Upper lobe of left lung (tissue), 6 donors: Measurements from ENCODE around the gene USP13. TPM values are rescaled to one million over a fixed set of nuclear protein-coding genes. Genes with fewer than 3 reads are reported as not detected.

Experiments
- ATAC-seq, 2 donors: fragments of 200-7000 bp; cut with Tn5 transposase; one replicate each; pipeline ENCODE4 v1.9.1; 2022; ENCODE audit warnings: mild to moderate bottlenecking in 2 of 2, moderate library complexity in 2 of 2; ENCODE audit not compliant: low FRiP score in 2 of 2
- DNase-seq, 2 donors: peaks; one replicate each; pipeline ENCODE4 v3.0.0-alpha.2; 2019 to 2020
- H3K27ac ChIP-seq, 4 donors: fragments of 200-600 bp; sonication (generic); one replicate each; pipeline ENCODE4 v1.5.1; 2016 to 2019
- H3K27me3 ChIP-seq, 4 donors: fragments of 200-600 bp; sonication (generic); one replicate each; pipeline ENCODE4 v1.5.1; 2017 to 2019
- H3K36me3 ChIP-seq, 4 donors: fragments of 200-600 bp; sonication (generic); one replicate each; pipeline ENCODE4 v1.5.1; 2016 to 2019
- H3K4me1 ChIP-seq, 4 donors: fragments of 200-600 bp; sonication (generic); one replicate each; pipeline ENCODE4 v1.5.1; 2018 to 2019
- H3K4me3 ChIP-seq, 4 donors: fragments of 200-600 bp; sonication (generic); one replicate each; pipeline ENCODE4 v1.5.1; 2017 to 2019; ENCODE audit warnings: mild to moderate bottlenecking in 2 of 4, moderate library complexity in 1 of 4
- H3K9me3 ChIP-seq, 4 donors: fragments of 200-600 bp; sonication (generic); one replicate each; pipeline ENCODE4 v1.5.1; 2018 to 2019
- EP300 ChIP-seq, 4 donors: sonication (generic); formaldehyde crosslinking; IDR thresholded peaks; one replicate each; pipeline ENCODE4 v1.5.1; 2017; ENCODE audit warnings: antibody characterized with exemption in 4 of 4, control low read depth in 2 of 4
- POLR2A ChIP-seq, 4 donors: fragments of 450-650 bp; IDR thresholded peaks; one replicate each; pipeline ENCODE4 v1.5.1; 2016 to 2017; ENCODE audit warnings: antibody characterized with exemption in 4 of 4, mild to moderate bottlenecking in 2 of 4
- POLR2AphosphoS5 ChIP-seq, 2 donors: sonication (generic); formaldehyde crosslinking; IDR thresholded peaks; one replicate each; pipeline ENCODE4 v1.5.1; 2017; ENCODE audit warnings: antibody characterized with exemption in 2 of 2
- WGBS, 2 donors: methylation state at CpG; one replicate each; pipeline ENCODE4 v1.1.5; 2017 to 2018; 5-methylcytosine and 5-hydroxymethylcytosine counted together
- total RNA-seq, 6 donors: library from RNA; depleted of rRNA in 4 of 6; stranded (reverse); fragments of >200 nt in 4 of 6; gene quantifications; one replicate each; pipeline versions ENCODE4 v1.1.0 to v1.2.1, GENCODE V29; 2016 to 2021
- TF ChIP-seq, protein P1 (sequence below), 6 experiments: fragments of 450-650 bp in 4 of 6; fragments of 200-600 bp in 2 of 6; sonication (generic) in 2 of 6; IDR thresholded peaks; one replicate each; pipeline ENCODE4 v1.5.1; 2016 to 2019; ENCODE audit warnings: antibody characterized with exemption in 6 of 6
- donor health status: DM: no; HTN: no; CAD: no; lungs with moderate emphysema.
- donor health status: DM: no; HTN: yes; CAD: no; lungs with severe emphysema.

USP13 gene
- total RNA-seq, 6 donors from 2014 or later = 14.4 to 34.6 (median 27.8) TPM

DNA sequence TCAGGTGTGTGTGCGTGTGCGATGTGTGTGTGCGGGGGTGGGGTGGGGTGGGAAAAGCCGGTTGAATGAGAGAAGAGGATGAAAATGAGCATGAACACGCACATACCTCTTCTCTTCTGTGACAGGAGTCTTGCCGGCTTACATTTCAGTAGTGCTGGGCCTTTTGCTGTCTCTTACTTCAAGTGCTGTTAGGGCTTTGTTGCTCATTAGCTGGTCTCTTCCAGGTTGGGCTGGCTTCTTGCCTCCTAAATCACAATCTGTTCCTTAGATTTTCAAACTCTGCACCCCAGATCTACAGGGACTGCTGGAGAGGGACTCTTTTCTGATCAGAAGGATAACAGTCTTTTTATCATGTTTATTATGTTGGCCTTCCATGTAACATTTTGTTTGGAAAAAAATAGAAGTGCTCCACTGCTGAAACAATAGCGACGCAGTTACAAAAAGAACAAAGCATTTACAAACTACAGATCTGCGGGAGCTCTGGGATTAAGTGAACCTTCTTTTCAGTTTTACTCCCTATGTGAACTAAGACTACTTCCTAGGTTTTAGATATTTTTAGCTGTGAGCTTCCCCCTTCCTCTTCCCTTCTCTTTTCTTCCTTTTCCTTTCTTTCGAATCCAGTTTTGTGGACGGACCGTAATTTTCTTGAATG lies 48.5 kb downstream of the USP13 start:
- ATAC-seq = no peak
- Histone ChIP-seq H3K27ac (no peak overlapping the region), H3K4me3 (no peak overlapping the region), H3K36me3 (no peaks in the 10 kb centered on the region), H3K4me1 (no peaks in the 10 kb centered on the region), H3K27me3 (no peaks in the 10 kb centered on the region), H3K9me3 (no peaks in the 10 kb centered on the region)
- WGBS, 2 donors = 83 to 87% methylated on average over 12 of the region's 12 CpGs
- TF ChIP-seq POLR2A (IDR thresholded peaks at IDR 0.05) = no peak
- no peak for TF ChIP-seq EP300 (IDR thresholded peaks at IDR 0.05)
- TF ChIP-seq, protein P1, sequence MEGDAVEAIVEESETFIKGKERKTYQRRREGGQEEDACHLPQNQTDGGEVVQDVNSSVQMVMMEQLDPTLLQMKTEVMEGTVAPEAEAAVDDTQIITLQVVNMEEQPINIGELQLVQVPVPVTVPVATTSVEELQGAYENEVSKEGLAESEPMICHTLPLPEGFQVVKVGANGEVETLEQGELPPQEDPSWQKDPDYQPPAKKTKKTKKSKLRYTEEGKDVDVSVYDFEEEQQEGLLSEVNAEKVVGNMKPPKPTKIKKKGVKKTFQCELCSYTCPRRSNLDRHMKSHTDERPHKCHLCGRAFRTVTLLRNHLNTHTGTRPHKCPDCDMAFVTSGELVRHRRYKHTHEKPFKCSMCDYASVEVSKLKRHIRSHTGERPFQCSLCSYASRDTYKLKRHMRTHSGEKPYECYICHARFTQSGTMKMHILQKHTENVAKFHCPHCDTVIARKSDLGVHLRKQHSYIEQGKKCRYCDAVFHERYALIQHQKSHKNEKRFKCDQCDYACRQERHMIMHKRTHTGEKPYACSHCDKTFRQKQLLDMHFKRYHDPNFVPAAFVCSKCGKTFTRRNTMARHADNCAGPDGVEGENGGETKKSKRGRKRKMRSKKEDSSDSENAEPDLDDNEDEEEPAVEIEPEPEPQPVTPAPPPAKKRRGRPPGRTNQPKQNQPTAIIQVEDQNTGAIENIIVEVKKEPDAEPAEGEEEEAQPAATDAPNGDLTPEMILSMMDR (IDR thresholded peaks at IDR 0.05) = no peak
- no peak for TF ChIP-seq POLR2AphosphoS5 (IDR thresholded peaks at IDR 0.05)
- no peak for DNase-seq

DNA sequence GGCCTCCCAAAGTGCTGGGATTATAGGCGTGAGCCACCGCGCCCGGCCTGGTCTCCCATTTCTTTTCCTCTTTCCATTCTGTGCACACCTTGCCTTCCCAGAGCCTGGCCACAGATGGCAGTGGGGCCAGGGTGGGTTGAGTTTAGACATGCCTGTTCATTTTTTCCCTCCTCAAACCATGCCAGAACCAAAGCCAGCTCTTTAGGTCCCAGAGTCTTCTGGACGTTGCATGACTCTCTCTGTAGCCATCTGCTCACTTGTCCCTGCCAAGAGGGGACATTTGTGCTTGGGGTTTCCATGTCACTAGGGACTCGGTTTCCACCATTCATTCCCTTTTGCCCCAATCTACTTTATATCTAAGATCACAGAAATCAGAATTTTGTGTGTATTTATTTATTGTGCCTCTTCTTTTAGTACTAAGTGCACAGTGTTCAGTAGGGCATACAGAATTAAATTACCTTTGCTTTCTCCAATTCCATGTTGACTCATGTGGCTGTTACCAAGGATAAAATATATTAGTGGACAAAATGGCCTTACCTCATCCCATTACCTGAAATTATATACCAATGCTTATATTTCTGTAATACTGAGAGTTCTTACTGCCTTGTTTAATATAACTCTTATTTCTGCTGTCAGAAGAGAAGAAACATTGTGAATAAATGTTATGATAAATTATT lies 49.6 kb downstream of the USP13 start:
- TF ChIP-seq POLR2AphosphoS5 (IDR thresholded peaks at IDR 0.05) (no peak), EP300 (IDR thresholded peaks at IDR 0.05) (no peak), POLR2A (IDR thresholded peaks at IDR 0.05) (no peak)
- TF ChIP-seq, protein P1 (IDR thresholded peaks at IDR 0.05) = no peak
- peaks cover 0 to 3% (median 1%) of the 10 kb centered on the region in 4 donors for H3K36me3 ChIP-seq
- ATAC-seq = no peak
- no peak overlapping the region for H3K27ac ChIP-seq
- no peak for DNase-seq
- H3K27me3 ChIP-seq = no peaks in the 10 kb centered on the region
- WGBS, 2 donors = 94 to 98% methylated on average over 6 of the region's 6 CpGs
- no peak overlapping the region for H3K4me3 ChIP-seq
- H3K4me1 ChIP-seq = no peaks in the 10 kb centered on the region
- no peaks in the 10 kb centered on the region for H3K9me3 ChIP-seq

DNA sequence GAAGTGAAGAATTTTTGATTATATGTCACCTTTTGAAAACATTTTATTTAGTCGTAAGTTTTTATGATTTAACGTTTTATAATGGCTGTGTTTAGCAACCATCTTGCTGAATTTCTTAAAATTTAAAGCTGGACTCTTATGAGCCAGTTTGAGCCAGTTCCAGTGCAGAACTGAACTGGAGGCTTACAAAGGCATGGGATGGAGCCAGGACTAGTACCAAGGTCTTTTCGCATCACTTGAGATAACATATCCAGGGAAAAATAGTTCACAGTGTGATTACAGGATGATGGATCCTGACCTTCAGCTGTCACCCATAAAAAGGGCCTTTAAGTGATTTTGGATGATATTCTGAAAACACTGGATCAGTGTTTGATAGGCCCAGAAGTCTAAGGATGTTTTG lies 51.0 kb downstream of the USP13 start:
- no peak overlapping the region for H3K27ac ChIP-seq
- no peaks in the 10 kb centered on the region for H3K4me1 ChIP-seq
- H3K4me3 ChIP-seq = no peak overlapping the region
- no peak for ATAC-seq
- DNase-seq = no peak
- TF ChIP-seq POLR2A (IDR thresholded peaks at IDR 0.05) (no peak), POLR2AphosphoS5 (IDR thresholded peaks at IDR 0.05) (no peak), EP300 (IDR thresholded peaks at IDR 0.05) (no peak)
- TF ChIP-seq, protein P1 (IDR thresholded peaks at IDR 0.05) = no peak
- no peaks in the 10 kb centered on the region for H3K27me3 ChIP-seq
- WGBS, 2 donors = 94 to 95% methylated on average over 3 of the region's 3 CpGs
- no peaks in the 10 kb centered on the region for H3K9me3 ChIP-seq
- peaks cover 0 to 6% (median 3%) of the 10 kb centered on the region in 4 donors for H3K36me3 ChIP-seq

DNA sequence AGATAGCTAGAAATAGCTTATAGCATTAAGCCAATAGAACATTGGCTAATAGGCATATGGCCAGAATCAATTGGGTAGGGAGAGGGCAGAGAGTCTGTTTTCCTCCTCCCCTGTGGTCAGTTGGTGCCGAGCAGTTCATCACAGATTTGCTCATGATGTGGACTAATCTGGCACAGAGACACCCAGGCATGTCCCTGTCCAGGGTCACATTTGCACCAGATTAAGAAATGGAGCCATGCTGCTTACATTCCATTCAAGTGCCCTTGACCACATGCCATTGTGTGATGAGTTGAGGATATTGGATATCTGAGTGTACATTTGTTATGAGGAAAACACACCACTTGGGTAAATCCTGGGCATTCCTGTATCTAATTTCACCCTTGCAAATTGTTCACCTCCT lies 53.4 kb downstream of the USP13 start:
- DNase-seq (no peak), ATAC-seq (no peak)
- H3K36me3 ChIP-seq = peaks cover 0 to 24% (median 5%) of the 10 kb centered on the region in 4 donors
- H3K27me3 ChIP-seq = no peaks in the 10 kb centered on the region
- no peak for TF ChIP-seq EP300 (IDR thresholded peaks at IDR 0.05)
- TF ChIP-seq, protein P1 (IDR thresholded peaks at IDR 0.05) = no peak
- no peak for TF ChIP-seq POLR2AphosphoS5 (IDR thresholded peaks at IDR 0.05)
- no peak for TF ChIP-seq POLR2A (IDR thresholded peaks at IDR 0.05)
- no peaks in the 10 kb centered on the region for H3K9me3 ChIP-seq
- WGBS, 2 donors = 87 to 88% methylated on average over 1 of the region's 1 CpG
- no peaks in the 10 kb centered on the region for H3K4me1 ChIP-seq
- H3K4me3 ChIP-seq = no peak overlapping the region
- H3K27ac ChIP-seq = no peak overlapping the region
